Prostate gland (tissue), 2 donors: ENCODE results near the gene KCNH6. TPM values are rescaled to one million over a fixed set of nuclear protein-coding genes. Genes with fewer than 3 reads are reported as not detected.

ENCODE experiments used
- DNase-seq: peaks from one replicate; pipeline ENCODE4 v3.0.0-alpha.2; 2019; ENCODE audit warnings: low spot score
- H3K27ac ChIP-seq, 2 donors: fragments of 200-600 bp; sonication (generic); 2 replicates each; pipeline ENCODE4 v1.5.1; 2017 to 2019
- H3K27me3 ChIP-seq: fragments of 200-600 bp; sonication (generic); replicated peaks from 2 replicates; pipeline ENCODE4 v1.5.1; 2019; ENCODE audit not compliant: insufficient read depth
- H3K36me3 ChIP-seq, 2 donors: fragments of 200-600 bp; sonication (generic); 1 replicate in 1 of 2; 2 replicates in 1 of 2; pipeline versions ENCODE4 v1.5.1 to v1.8.1; 2017 to 2019
- H3K4me1 ChIP-seq: fragments of 200-600 bp; sonication (generic); replicated peaks from 2 replicates; pipeline ENCODE4 v1.5.1; 2019
- H3K4me3 ChIP-seq, 2 donors: fragments of 200-600 bp; sonication (generic); 2 replicates each; pipeline ENCODE4 v1.5.1; 2017 to 2019
- H3K9me3 ChIP-seq: fragments of 200-600 bp; sonication (generic); 2 replicates; pipeline ENCODE4 v1.5.1; 2017
- CTCF ChIP-seq, 4 experiments: fragments of 200-600 bp in 2 of 4; fragments of 450-650 bp in 2 of 4; sonication (generic) in 2 of 4; IDR thresholded peaks; 1 replicate in 3 of 4; 2 replicates in 1 of 4; pipeline ENCODE4 v1.5.1; 2016 to 2019; ENCODE audit warnings: antibody characterized with exemption in 4 of 4, mild to moderate bottlenecking in 2 of 4, moderate library complexity in 2 of 4
- POLR2A ChIP-seq: fragments of 450-650 bp; IDR thresholded peaks from one replicate; pipeline ENCODE4 v1.6.1; 2016; ENCODE audit warnings: antibody characterized with exemption, mild to moderate bottlenecking
- POLR2AphosphoS5 ChIP-seq: sonication (generic); formaldehyde crosslinking; IDR thresholded peaks from one replicate; pipeline ENCODE4 v1.6.1; 2017; ENCODE audit warnings: antibody characterized with exemption
- WGBS: methylation state at CpG from one replicate; pipeline ENCODE4 v1.1.5; 2018; 5-methylcytosine and 5-hydroxymethylcytosine counted together
- intact Hi-C: fragments of 100-400 bp; cut with DNase I; formaldehyde crosslinking; loops from one replicate; pipeline ENCODE4 v1.14.2; 2022
- total RNA-seq, 2 donors: library from RNA; depleted of rRNA; stranded (reverse); fragments of >200 nt; gene quantifications; one replicate each; pipeline ENCODE4 v1.1.0, GENCODE V29; 2016

KCNH6 gene
- total RNA-seq, 2 donors from 2014 or later, result 8.1 to 22.4 TPM

- 88% methylated on average over 8 of the region's 8 CpGs for WGBS
- intact Hi-C loops, result no loop called here
- Histone ChIP-seq H3K36me3 (no peaks in the 10 kb centered on the region), H3K4me1 (no peaks in the 10 kb centered on the region), H3K4me3 (no peak overlapping the region), H3K27ac (no peak overlapping the region), H3K9me3 (no peaks in the 10 kb centered on the region), H3K27me3 (no peaks in the 10 kb centered on the region)
- TF ChIP-seq POLR2A (no peak), CTCF (IDR thresholded peaks at IDR 0.05) (no peak)
- no peak for DNase-seq
These were observed 31.7 kb upstream of the KCNH6 start for GRCh38 chr17:63491413-63491812.

- intact Hi-C loops, result no loop called here
- Histone ChIP-seq H3K4me1 (no peaks in the 10 kb centered on the region), H3K27me3 (no peaks in the 10 kb centered on the region), H3K27ac (no peak overlapping the region), H3K4me3 (no peak overlapping the region), H3K9me3 (no peaks in the 10 kb centered on the region), H3K36me3 (no peaks in the 10 kb centered on the region)
- DNase-seq, result no peak
- 73% methylated on average over 9 of the region's 10 CpGs for WGBS
- TF ChIP-seq POLR2AphosphoS5 (no peak), CTCF (IDR thresholded peaks at IDR 0.05) (no peak), POLR2A (no peak)
These were observed 31.1 kb upstream of the KCNH6 start for GRCh38 chr17:63491977-63492618.

- TF ChIP-seq POLR2A (no peak), POLR2AphosphoS5 (no peak), CTCF (IDR thresholded peaks at IDR 0.05) (no peak)
- no peaks in the 10 kb centered on the region for H3K9me3 ChIP-seq
- no peak overlapping the region for H3K4me3 ChIP-seq
- no peak overlapping the region for H3K27ac ChIP-seq
- no peak for DNase-seq
- H3K4me1 ChIP-seq, result no peaks in the 10 kb centered on the region
- intact Hi-C loops, result no loop called here
- 90% methylated on average over 6 of the region's 6 CpGs for WGBS
- no peaks in the 10 kb centered on the region for H3K27me3 ChIP-seq
- H3K36me3 ChIP-seq, result no peaks in the 10 kb centered on the region
These were observed 30.2 kb upstream of the KCNH6 start for GRCh38 chr17:63492940-63493339.

GRCh38 chr17:63493411-63493810, 29.7 kb upstream of the KCNH6 start:
- TF ChIP-seq POLR2A (no peak), POLR2AphosphoS5 (no peak), CTCF (IDR thresholded peaks at IDR 0.05) (no peak)
- intact Hi-C loops, result no loop called here
- Histone ChIP-seq H3K27ac (no peak overlapping the region), H3K36me3 (no peaks in the 10 kb centered on the region), H3K4me3 (no peak overlapping the region), H3K4me1 (no peaks in the 10 kb centered on the region), H3K27me3 (no peaks in the 10 kb centered on the region), H3K9me3 (no peaks in the 10 kb centered on the region)
- WGBS, result 95% methylated on average over 9 of the region's 9 CpGs
- no peak for DNase-seq

GRCh38 chr17:63494300-63494928, 28.7 kb upstream of the KCNH6 start:
- no peak overlapping the region for H3K4me3 ChIP-seq
- WGBS, result 94% methylated on average over 12 of the region's 12 CpGs
- intact Hi-C loops, result no loop called here
- no peak overlapping the region for H3K27ac ChIP-seq
- no peak for DNase-seq
- H3K36me3 ChIP-seq, result no peaks in the 10 kb centered on the region
- H3K27me3 ChIP-seq, result no peaks in the 10 kb centered on the region
- TF ChIP-seq CTCF (IDR thresholded peaks at IDR 0.05), result no peak
- TF ChIP-seq POLR2AphosphoS5, result no peak
- no peak for TF ChIP-seq POLR2A
- H3K4me1 ChIP-seq, result no peaks in the 10 kb centered on the region
- no peaks in the 10 kb centered on the region for H3K9me3 ChIP-seq
